Loucy (cell line): ENCODE measurements around the gene MBD6.

Experiments
- H2AFZ ChIP-seq: fragments of 200-600 bp; sonication (generic); 2 replicates; pipeline ENCODE4 v1.6.0; 2016; ENCODE audit warnings: antibody characterized with exemption, mild to moderate bottlenecking, low read length, moderate library complexity
- H3F3A ChIP-seq: fragments of 200-600 bp; 2 replicates; pipeline ENCODE4 v1.6.0; 2016; ENCODE audit warnings: antibody characterized with exemption, low read depth, mild to moderate bottlenecking
- H3K27me3 ChIP-seq: fragments of 200-600 bp; sonication (generic); 2 replicates; pipeline ENCODE4 v1.6.1; 2014; ENCODE audit warnings: low read length, mild to moderate bottlenecking; ENCODE audit not compliant: insufficient read depth, poor library complexity, severe bottlenecking
- H3K36me3 ChIP-seq: fragments of 200-600 bp; sonication (generic); 2 replicates; pipeline ENCODE4 v1.6.1; 2016; ENCODE audit warnings: low read length; ENCODE audit not compliant: insufficient read depth
- H3K4me1 ChIP-seq: fragments of 200-600 bp; sonication (generic); 2 replicates; pipeline ENCODE4 v1.5.1; 2014; ENCODE audit warnings: low read length, mild to moderate bottlenecking; ENCODE audit not compliant: insufficient read depth, poor library complexity, severe bottlenecking
- H3K4me2 ChIP-seq: fragments of 200-600 bp; sonication (generic); 2 replicates; pipeline ENCODE4 v1.6.0; 2014; ENCODE audit warnings: antibody characterized with exemption, low read length, low read depth, mild to moderate bottlenecking; ENCODE audit not compliant: poor library complexity, severe bottlenecking
- H3K4me3 ChIP-seq: fragments of 200-600 bp; sonication (generic); 2 replicates; pipeline ENCODE4 v1.5.1; 2014; ENCODE audit warnings: low read length, mild to moderate bottlenecking, mixed read lengths; ENCODE audit not compliant: poor library complexity, severe bottlenecking
- H3K79me2 ChIP-seq: fragments of 200-600 bp; sonication (generic); 2 replicates; pipeline ENCODE4 v1.6.1; 2014; ENCODE audit warnings: low read length; ENCODE audit not compliant: insufficient read depth
- H3K9ac ChIP-seq: fragments of 200-600 bp; sonication (generic); 2 replicates; pipeline ENCODE4 v1.6.0; 2014; ENCODE audit warnings: mild to moderate bottlenecking, low read depth, low read length, moderate library complexity; ENCODE audit not compliant: poor library complexity, severe bottlenecking
- H3K9me2 ChIP-seq: fragments of 200-600 bp; sonication (generic); replicated peaks from 2 replicates; pipeline ENCODE4 v1.6.1; 2016; ENCODE audit warnings: low read depth, low read length, mixed read lengths
- H3K9me3 ChIP-seq: fragments of 200-600 bp; sonication (generic); 2 replicates; pipeline ENCODE4 v1.6.1; 2014; ENCODE audit warnings: mild to moderate bottlenecking, antibody characterized with exemption, low read length, low read depth; ENCODE audit not compliant: insufficient read depth
- H4K20me1 ChIP-seq: fragments of 200-600 bp; sonication (generic); 2 replicates; pipeline ENCODE4 v1.6.0; 2014; ENCODE audit warnings: antibody characterized with exemption, low read length, mild to moderate bottlenecking; ENCODE audit not compliant: insufficient read depth, poor library complexity, severe bottlenecking
- EZH2phosphoT487 ChIP-seq: fragments of 200-600 bp; IDR thresholded peaks from 2 replicates; pipeline ENCODE4 v1.6.1; 2018; ENCODE audit warnings: antibody characterized with exemption, mild to moderate bottlenecking, moderate library complexity, borderline replicate concordance
- TF ChIP-seq, protein P1 (sequence below): fragments of 200-600 bp; sonication (generic); conservative IDR thresholded peaks from 2 replicates; pipeline ENCODE4 v1.5.1; 2014; ENCODE audit warnings: mild to moderate bottlenecking, antibody characterized with exemption, low read length

The MBD6 gene

GRCh38 chr12:57522011-57522886 lies at the start of gene MBD6:
MBD6 (plus strand) TSS chr12:57522824; CDS start chr12:57524304, 1,480 bp downstream.
- H3K36me3 ChIP-seq: peaks cover 15% of the 10 kb centered on the region; the same call in 1 of the 2 replicates
- peaks cover 15% of the 10 kb centered on the region for H3F3A ChIP-seq
- no peaks in the 10 kb centered on the region for H3K27me3 ChIP-seq
- peak within 1 kb of the TSS; percentile 92 for H3K4me2 ChIP-seq
- H4K20me1 ChIP-seq: peaks cover 57% of the 10 kb centered on the region
- H3K4me3 ChIP-seq: peak within 1 kb of the TSS; percentile 94
- H3K9ac ChIP-seq: peak within 1 kb of the TSS; percentile 92
- peak within 1 kb of the TSS; percentile 66; the same call in 1 of the 2 replicates for H2AFZ ChIP-seq
- no peaks in the 10 kb centered on the region for H3K9me2 ChIP-seq
- peaks cover 54% of the 10 kb centered on the region for H3K4me1 ChIP-seq
- H3K9me3 ChIP-seq: no peaks in the 10 kb centered on the region
- TF ChIP-seq, protein P1, sequence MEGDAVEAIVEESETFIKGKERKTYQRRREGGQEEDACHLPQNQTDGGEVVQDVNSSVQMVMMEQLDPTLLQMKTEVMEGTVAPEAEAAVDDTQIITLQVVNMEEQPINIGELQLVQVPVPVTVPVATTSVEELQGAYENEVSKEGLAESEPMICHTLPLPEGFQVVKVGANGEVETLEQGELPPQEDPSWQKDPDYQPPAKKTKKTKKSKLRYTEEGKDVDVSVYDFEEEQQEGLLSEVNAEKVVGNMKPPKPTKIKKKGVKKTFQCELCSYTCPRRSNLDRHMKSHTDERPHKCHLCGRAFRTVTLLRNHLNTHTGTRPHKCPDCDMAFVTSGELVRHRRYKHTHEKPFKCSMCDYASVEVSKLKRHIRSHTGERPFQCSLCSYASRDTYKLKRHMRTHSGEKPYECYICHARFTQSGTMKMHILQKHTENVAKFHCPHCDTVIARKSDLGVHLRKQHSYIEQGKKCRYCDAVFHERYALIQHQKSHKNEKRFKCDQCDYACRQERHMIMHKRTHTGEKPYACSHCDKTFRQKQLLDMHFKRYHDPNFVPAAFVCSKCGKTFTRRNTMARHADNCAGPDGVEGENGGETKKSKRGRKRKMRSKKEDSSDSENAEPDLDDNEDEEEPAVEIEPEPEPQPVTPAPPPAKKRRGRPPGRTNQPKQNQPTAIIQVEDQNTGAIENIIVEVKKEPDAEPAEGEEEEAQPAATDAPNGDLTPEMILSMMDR: peak; percentile 30; the same call in 1 of the 2 replicates
- no peak for TF ChIP-seq EZH2phosphoT487
- peaks cover 70% of the 10 kb centered on the region for H3K79me2 ChIP-seq

DNA sequence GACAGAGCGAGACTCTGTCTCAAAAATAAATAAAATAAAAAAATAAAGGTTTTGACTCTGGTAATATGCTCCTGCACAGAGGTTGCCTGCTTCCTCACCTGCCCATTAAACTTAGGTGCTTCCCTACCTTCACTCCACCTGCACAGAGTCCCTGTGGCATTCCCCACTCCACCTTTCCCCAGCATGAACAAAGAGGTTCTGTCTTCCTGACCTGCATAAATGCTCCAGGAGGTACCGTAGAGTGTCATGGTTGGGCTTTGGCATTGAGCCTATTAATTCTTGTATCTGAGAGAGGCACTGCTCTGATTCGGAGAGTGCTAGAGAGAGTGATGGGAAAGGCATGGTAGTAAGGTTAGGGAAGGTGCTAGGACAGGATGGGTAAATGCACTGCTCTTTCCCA lies 49.2 kb upstream of the MBD6 start:
- H3F3A ChIP-seq: no peaks in the 10 kb centered on the region
- no peak overlapping the region for H3K4me3 ChIP-seq
- no peak for TF ChIP-seq EZH2phosphoT487
- TF ChIP-seq, protein P1: no peak
- no peak overlapping the region for H3K9ac ChIP-seq
- H4K20me1 ChIP-seq: peaks cover 3% of the 10 kb centered on the region
- H3K9me2 ChIP-seq: no peaks in the 10 kb centered on the region
- no peaks in the 10 kb centered on the region for H3K9me3 ChIP-seq
- peak overlapping the region; percentile 36 for H3K4me2 ChIP-seq
- H3K27me3 ChIP-seq: no peaks in the 10 kb centered on the region
- peaks cover 47% of the 10 kb centered on the region for H3K79me2 ChIP-seq
- H3K36me3 ChIP-seq: peaks cover 7% of the 10 kb centered on the region; the same call in 1 of the 2 replicates
- H2AFZ ChIP-seq: no peak overlapping the region
- peaks cover 31% of the 10 kb centered on the region for H3K4me1 ChIP-seq

GRCh38 chr12:57473886-57474285 lies 48.7 kb upstream of the MBD6 start:
- Histone ChIP-seq H3K27me3 (no peaks in the 10 kb centered on the region), H3K4me1 (peaks cover 36% of the 10 kb centered on the region), H3K9me3 (no peaks in the 10 kb centered on the region), H4K20me1 (peaks cover 3% of the 10 kb centered on the region), H3K36me3 (peaks cover 7% of the 10 kb centered on the region; the same call in 1 of the 2 replicates), H2AFZ (no peak overlapping the region), H3K4me3 (no peak overlapping the region), H3F3A (no peaks in the 10 kb centered on the region), H3K79me2 (peaks cover 52% of the 10 kb centered on the region), H3K9me2 (no peaks in the 10 kb centered on the region), H3K9ac (peak overlapping the region; percentile 22), H3K4me2 (peak overlapping the region; percentile 36)
- TF ChIP-seq, protein P1: no peak
- TF ChIP-seq EZH2phosphoT487: no peak
